Fibroblast of lung (primary cell): Measurements from ENCODE around the gene NT5C1A. TPM values are rescaled to one million over a fixed set of nuclear protein-coding genes. Genes with fewer than 3 reads are reported as not detected.
A peak's percentile ranks its signal among the peaks of the same experiment; 100 is the strongest.

Source experiments
- DNase-seq, 2 donors: peaks; one replicate each; pipeline versions ENCODE4 v3.0.0 to v3.0.0-alpha.2; 2010; ENCODE audit warnings: low read depth in 2 of 2
- H2AFZ ChIP-seq: 2 replicates; pipeline ENCODE4 v1.5.1; 2012; ENCODE audit warnings: low read length, control low read depth, inconsistent platforms
- H3K27ac ChIP-seq: 2 replicates; pipeline ENCODE4 v1.5.1; 2011; ENCODE audit warnings: low read length, control low read depth; ENCODE audit not compliant: insufficient read depth
- H3K27me3 ChIP-seq: 2 replicates; pipeline ENCODE4 v1.5.1; 2011; ENCODE audit warnings: mild to moderate bottlenecking, low read length; ENCODE audit not compliant: control insufficient read depth, insufficient read depth
- H3K36me3 ChIP-seq: 2 replicates; pipeline ENCODE4 v1.5.1; 2011; ENCODE audit warnings: low read length; ENCODE audit not compliant: control insufficient read depth, insufficient read depth
- H3K4me1 ChIP-seq: 2 replicates; pipeline ENCODE4 v1.5.1; 2011; ENCODE audit warnings: low read length; ENCODE audit not compliant: control insufficient read depth, insufficient read depth; ENCODE audit errors: extremely low read depth
- H3K4me2 ChIP-seq: 2 replicates; pipeline ENCODE4 v1.5.1; 2011; ENCODE audit warnings: low read length, control low read depth; ENCODE audit not compliant: insufficient read depth; ENCODE audit errors: extremely low read depth
- H3K4me3 ChIP-seq, 4 experiments: fragments of 200-600 bp in 1 of 4; sonication (generic) in 1 of 4; replicated peaks in 1 of 4; 2 replicates each; pipeline ENCODE4 v1.5.1; 2011 to 2016; ENCODE audit warnings: low read length in 4 of 4, low read depth in 3 of 4, mild to moderate bottlenecking in 3 of 4, control low read depth in 2 of 4, inconsistent platforms in 1 of 4, mixed read lengths in 1 of 4; ENCODE audit not compliant: insufficient read depth in 1 of 4; ENCODE audit errors: control extremely low read depth in 1 of 4
- H3K79me2 ChIP-seq: 2 replicates; pipeline ENCODE4 v1.5.1; 2012; ENCODE audit warnings: mild to moderate bottlenecking, low read length, inconsistent platforms; ENCODE audit not compliant: control insufficient read depth, insufficient read depth
- H3K9ac ChIP-seq: 2 replicates; pipeline ENCODE4 v1.5.1; 2011; ENCODE audit warnings: mild to moderate bottlenecking, low read length, control low read depth; ENCODE audit not compliant: insufficient read depth
- H3K9me3 ChIP-seq: 2 replicates; pipeline ENCODE4 v1.5.1; 2012; ENCODE audit warnings: low read depth, low read length; ENCODE audit not compliant: control insufficient read depth, insufficient read depth
- H4K20me1 ChIP-seq: 2 replicates; pipeline ENCODE4 v1.5.1; 2011; ENCODE audit warnings: low read length; ENCODE audit not compliant: control insufficient read depth, insufficient read depth; ENCODE audit errors: extremely low read depth
- EZH2 ChIP-seq: IDR thresholded peaks from 2 replicates; pipeline ENCODE4 v1.5.1; 2012; ENCODE audit warnings: low read length, control low read depth, mild to moderate bottlenecking; ENCODE audit errors: missing control alignments
- polyA plus RNA-seq, 2 donors: library from polyadenylated mRNA; depleted of rRNA in 1 of 2; stranded (reverse) in 1 of 2; unstranded in 1 of 2; fragments of >200 nt; gene quantifications; 2 replicates each; pipeline ENCODE4 v1.2.1, GENCODE V29; 2011 to 2012; ENCODE audit warnings: missing spikeins in 1 of 2
- total RNA-seq: library from RNA; depleted of rRNA; stranded (reverse); fragments of >200 nt; gene quantifications from 2 replicates; pipeline ENCODE4 v1.2.1, GENCODE V29; 2014
- TF ChIP-seq, protein P1 (sequence below), 2 donors: IDR thresholded peaks in 1 of 2; conservative IDR thresholded peaks in 1 of 2; 1 replicate in 1 of 2; 2 replicates in 1 of 2; pipeline ENCODE4 v1.5.1; 2011 to 2012; ENCODE audit warnings: low read length in 2 of 2, control low read depth in 1 of 2, inconsistent platforms in 1 of 2, low read depth in 1 of 2, mild to moderate bottlenecking in 1 of 2

Gene NT5C1A
- total and polyA plus RNA-seq, 2 donors (not counting 1 experiment from before 2014, with no cell fraction given) = not detected

DNA sequence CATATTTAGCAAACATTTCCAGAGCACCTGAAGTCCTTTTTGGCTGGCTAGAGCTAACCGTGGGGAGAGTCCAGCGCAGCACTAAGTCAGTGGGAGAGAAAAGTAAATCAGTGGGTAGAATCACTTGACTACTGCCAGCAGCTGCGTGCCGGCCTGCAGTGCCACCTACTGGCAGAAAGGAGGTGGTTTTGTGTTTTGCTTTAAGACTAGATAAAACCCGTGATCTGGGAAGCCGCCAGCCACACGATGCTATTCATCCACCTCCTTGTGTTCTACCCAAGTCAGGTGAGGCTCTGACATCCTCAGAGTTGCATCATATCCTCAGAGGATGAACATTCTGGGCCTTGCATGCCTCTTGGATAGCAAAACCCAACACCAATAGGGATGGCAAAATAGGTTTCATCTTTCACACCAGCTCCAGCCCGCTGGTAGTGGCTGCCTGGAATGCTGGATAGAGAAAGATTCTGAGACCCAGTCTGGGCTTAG is 18.3 kb downstream of the NT5C1A start:
- peaks cover 3% of the 10 kb centered on the region for H3K27me3 ChIP-seq
- no peaks in the 10 kb centered on the region for H3K9me3 ChIP-seq
- peaks cover 10% of the 10 kb centered on the region for H3K4me1 ChIP-seq
- H3K4me2 ChIP-seq = peak overlapping the region; percentile 36
- H3K9ac ChIP-seq = no peak overlapping the region
- no peak overlapping the region for H3K4me3 ChIP-seq
- no peak for TF ChIP-seq EZH2
- TF ChIP-seq, protein P1, sequence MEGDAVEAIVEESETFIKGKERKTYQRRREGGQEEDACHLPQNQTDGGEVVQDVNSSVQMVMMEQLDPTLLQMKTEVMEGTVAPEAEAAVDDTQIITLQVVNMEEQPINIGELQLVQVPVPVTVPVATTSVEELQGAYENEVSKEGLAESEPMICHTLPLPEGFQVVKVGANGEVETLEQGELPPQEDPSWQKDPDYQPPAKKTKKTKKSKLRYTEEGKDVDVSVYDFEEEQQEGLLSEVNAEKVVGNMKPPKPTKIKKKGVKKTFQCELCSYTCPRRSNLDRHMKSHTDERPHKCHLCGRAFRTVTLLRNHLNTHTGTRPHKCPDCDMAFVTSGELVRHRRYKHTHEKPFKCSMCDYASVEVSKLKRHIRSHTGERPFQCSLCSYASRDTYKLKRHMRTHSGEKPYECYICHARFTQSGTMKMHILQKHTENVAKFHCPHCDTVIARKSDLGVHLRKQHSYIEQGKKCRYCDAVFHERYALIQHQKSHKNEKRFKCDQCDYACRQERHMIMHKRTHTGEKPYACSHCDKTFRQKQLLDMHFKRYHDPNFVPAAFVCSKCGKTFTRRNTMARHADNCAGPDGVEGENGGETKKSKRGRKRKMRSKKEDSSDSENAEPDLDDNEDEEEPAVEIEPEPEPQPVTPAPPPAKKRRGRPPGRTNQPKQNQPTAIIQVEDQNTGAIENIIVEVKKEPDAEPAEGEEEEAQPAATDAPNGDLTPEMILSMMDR (conservative IDR thresholded peaks at IDR 0.05 in 1 of 2, IDR thresholded peaks at IDR 0.05 in 1 of 2; ENCODE audit: low read depth in 1 of 2, low read length in 2 of 2) = peak; percentile 75 to 89
- H4K20me1 ChIP-seq = no peaks in the 10 kb centered on the region
- H2AFZ ChIP-seq = no peak overlapping the region
- no peaks in the 10 kb centered on the region for H3K36me3 ChIP-seq
- DNase-seq = peak; percentile 64 to 82
- no peak overlapping the region for H3K27ac ChIP-seq
- no peaks in the 10 kb centered on the region for H3K79me2 ChIP-seq

DNA sequence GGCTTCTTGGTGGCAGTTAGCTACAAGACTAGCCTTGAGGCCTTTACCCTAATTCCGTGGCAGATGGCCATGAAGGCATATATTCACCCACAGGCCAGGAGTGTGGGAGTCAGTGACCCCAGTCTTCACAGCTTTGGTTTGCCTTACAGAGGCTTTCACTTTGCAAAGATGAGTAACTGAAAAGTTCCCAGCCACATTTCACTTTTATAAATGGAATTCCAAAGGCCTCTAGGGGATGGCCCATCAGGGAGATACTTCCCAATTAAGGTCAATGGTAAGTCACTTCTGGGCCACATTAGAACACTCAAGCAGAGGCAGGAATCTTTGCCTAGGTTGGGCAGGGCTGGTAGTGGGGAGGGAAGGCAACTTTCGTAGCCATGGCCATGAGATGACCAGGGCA is 19.4 kb downstream of the NT5C1A start:
- DNase-seq = no peak
- no peak overlapping the region for H3K9ac ChIP-seq
- H3K4me1 ChIP-seq = peaks cover 6% of the 10 kb centered on the region

DNA sequence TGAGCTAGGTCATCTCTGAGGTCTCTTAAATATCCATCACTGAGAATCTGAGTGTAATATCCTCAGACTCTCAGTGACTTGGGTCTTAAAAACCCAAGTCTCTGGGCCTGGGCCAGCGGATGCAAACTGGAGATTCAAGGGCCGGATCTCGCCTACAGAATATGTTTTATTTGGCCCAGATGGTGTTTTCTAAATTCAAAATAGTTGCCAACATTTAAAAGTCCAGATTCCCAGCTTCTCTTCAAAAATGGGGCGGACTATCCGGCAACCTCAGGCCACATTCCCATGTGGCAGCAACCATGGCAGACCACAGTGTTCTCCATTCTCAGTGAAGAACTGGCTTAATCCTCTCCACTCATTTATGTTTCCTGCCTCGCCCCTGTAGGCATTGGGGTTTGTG is 19.8 kb downstream of the NT5C1A start:
- Histone ChIP-seq H2AFZ (no peak overlapping the region), H3K9ac (no peak overlapping the region), H3K36me3 (no peaks in the 10 kb centered on the region), H3K4me2 (no peak overlapping the region), H3K27me3 (peaks cover 5% of the 10 kb centered on the region), H3K79me2 (no peaks in the 10 kb centered on the region), H3K9me3 (no peaks in the 10 kb centered on the region), H3K4me3 (no peak overlapping the region), H3K4me1 (peaks cover 8% of the 10 kb centered on the region), H3K27ac (no peak overlapping the region), H4K20me1 (no peaks in the 10 kb centered on the region)
- no peak for DNase-seq
- TF ChIP-seq EZH2 = no peak
- TF ChIP-seq, protein P1 (conservative IDR thresholded peaks at IDR 0.05 in 1 of 2, IDR thresholded peaks at IDR 0.05 in 1 of 2; ENCODE audit: low read depth in 1 of 2, low read length in 2 of 2) = no peak

More for the DNA sequence above, 19.4 kb downstream of the NT5C1A start:
- Histone ChIP-seq H3K4me3 (no peak overlapping the region), H3K36me3 (no peaks in the 10 kb centered on the region), H4K20me1 (no peaks in the 10 kb centered on the region), H3K79me2 (no peaks in the 10 kb centered on the region), H2AFZ (no peak overlapping the region), H3K4me2 (no peak overlapping the region), H3K9me3 (no peaks in the 10 kb centered on the region), H3K27ac (no peak overlapping the region), H3K27me3 (peaks cover 5% of the 10 kb centered on the region)
- no peak for TF ChIP-seq EZH2
- TF ChIP-seq, protein P1 (conservative IDR thresholded peaks at IDR 0.05 in 1 of 2, IDR thresholded peaks at IDR 0.05 in 1 of 2; ENCODE audit: low read depth in 1 of 2, low read length in 2 of 2) = no peak
